Measurements from ENCODE around the gene SFMBT2.
"Not testable (repeated sequence)": the region's sequence is repeated elsewhere in the genome, so short reads cannot be mapped to it uniquely, and the experiment has no call there.

Gene SFMBT2

DNA sequence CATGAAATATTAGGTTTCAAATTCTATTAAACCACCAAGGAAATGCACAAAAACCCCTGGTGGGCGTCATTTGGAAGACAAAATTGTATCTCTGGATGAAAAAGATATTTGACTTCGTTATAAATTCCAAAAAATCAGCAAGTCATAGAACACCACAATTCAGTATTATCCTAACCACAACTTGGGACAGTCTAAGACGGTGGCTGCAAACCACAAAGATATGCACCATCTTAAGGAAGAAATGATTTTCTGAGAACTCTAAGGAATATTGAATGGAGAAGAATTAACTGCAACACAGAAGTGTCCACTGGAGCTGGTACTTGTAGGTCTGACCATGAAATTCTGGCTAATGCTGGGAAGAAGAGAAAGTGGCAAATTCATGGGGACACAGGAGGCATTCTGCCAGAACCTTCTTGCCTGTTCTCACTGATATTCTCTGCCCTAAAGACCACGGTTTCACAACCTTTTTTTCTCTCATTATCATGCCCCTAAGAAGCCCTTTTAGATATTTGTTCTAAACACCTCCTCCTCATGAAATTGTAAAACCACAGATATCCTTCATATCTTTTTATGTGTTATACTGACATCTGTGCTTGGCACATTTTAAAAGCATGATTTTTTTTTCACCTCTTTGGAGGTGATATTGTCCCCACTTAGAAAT lies 92.9 kb downstream of the SFMBT2 start:
- DNase-seq = no peak

GRCh38 chr10:7316839-7317238 lies 94.0 kb downstream of the SFMBT2 start:
- DNase-seq = no peak

- no peak for DNase-seq
Observed at GRCh38 chr10:7315906-7316305, 94.9 kb downstream of the SFMBT2 start.

- DNase-seq = no peak
Observed at GRCh38 chr10:7314170-7314569, 96.7 kb downstream of the SFMBT2 start.

DNA sequence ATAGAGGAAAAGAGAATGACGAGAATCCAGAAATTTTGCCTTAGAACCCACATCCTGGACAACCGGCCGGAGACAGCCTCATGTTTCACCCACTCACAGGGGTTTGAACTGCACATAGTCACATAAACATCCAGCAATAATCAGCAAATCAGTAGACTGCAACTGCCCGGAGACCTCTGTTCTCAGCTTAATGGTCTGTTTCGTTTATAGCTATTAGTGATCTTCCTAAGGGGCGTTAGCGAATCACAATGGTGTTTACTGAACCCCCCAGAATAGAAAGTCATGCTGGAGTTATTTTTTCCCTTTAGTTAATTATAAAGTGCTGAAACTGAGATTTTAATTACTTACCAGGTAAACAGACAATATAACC lies 98.4 kb downstream of the SFMBT2 start:
- DNase-seq = no peak

DNA sequence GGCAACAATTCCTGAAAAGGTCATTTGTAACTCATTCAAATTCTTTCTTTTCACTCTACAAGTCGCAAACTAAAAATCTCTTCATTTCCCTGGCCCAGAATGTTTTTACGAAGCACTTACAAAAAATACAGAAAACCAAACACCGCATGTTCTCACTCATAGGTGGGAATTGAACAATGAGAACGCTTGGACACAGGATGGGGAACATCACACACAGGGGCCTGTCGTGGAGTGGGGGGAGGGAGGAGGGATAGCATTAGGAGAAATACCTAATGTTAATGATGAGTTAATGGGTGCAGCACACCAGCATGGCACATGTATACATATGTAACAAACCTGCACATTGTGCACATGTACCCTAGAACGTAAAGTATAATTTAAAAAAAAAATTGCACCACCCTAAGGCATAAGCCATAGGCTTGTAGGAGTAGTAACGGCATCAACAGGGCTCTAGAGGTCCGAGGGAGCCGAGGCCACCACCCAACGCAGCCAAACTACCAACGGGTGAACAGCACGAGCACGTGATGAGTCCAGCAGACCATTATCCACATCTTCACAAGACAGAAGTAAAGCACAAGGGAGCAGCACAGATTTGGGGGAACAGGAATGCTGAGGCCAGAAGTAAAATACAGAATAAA lies 98.9 kb downstream of the SFMBT2 start:
- not testable (repeated sequence) for DNase-seq

- DNase-seq = no peak
Observed at GRCh38 chr10:7311218-7311849, 99.5 kb downstream of the SFMBT2 start.

- no peak for DNase-seq
Observed at GRCh38 chr10:7310076-7310475, 100.8 kb downstream of the SFMBT2 start.

DNA sequence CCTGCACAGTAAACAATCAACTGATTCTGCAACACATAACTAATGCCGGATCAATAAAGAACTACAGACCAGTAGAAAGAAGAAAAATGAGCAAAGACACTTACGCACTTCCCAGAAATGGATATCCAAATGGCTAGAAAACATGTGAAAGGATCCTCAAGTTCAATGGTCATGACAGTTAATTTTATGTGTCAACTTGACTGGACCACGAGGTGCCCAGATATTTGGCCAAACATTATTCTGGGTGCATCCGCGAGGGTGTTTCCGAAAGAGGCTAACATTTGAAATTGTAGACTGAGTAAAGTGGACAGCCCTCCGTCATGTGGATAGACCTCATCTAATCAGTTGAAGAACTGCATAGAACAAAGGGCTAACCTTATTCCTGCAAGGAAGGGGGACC lies 102.0 kb downstream of the SFMBT2 start:
- no peak for DNase-seq

GRCh38 chr10:7306616-7307015 lies 104.2 kb downstream of the SFMBT2 start:
- no peak for DNase-seq

- no peak for DNase-seq
Observed at GRCh38 chr10:7306147-7306546, 104.7 kb downstream of the SFMBT2 start.

DNA sequence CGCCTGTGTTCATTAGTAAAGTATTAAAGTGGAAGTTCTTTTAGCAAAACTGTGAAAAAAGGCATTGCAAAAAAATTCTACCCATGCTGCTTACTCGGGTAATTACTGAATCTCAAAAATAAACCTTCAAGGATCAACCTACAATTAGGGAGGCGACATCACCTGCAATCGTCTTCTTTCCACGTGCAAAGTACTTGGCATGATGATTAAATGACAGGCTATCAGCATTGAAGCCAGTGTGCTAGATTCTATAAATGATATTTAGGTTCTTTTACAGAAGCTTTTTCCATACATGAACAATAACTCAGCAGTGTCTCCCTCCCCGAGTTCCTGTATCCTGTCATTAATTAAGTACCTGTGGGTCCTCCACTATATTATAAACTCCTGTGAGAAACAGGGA lies 105.8 kb downstream of the SFMBT2 start:
- DNase-seq = no peak

DNA sequence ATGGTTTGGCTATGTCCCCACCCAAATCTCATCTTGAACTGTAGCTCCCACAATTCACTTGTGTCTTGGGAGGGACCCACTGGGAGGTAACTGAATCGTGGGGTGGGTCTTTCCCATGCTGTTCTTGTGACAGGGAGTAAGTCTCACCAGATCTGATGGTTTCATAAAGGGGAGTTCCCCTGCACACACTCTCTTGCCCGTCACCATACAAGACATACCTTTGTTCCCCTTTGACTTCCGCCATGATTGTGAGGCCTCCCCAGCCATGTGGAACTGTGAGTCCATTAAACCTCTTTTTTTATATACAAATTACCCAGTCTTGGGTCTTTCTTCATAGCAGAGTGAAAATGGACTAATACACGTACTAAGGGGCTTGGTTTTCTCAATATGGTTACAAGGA lies 106.7 kb downstream of the SFMBT2 start:
- no peak for DNase-seq

DNA sequence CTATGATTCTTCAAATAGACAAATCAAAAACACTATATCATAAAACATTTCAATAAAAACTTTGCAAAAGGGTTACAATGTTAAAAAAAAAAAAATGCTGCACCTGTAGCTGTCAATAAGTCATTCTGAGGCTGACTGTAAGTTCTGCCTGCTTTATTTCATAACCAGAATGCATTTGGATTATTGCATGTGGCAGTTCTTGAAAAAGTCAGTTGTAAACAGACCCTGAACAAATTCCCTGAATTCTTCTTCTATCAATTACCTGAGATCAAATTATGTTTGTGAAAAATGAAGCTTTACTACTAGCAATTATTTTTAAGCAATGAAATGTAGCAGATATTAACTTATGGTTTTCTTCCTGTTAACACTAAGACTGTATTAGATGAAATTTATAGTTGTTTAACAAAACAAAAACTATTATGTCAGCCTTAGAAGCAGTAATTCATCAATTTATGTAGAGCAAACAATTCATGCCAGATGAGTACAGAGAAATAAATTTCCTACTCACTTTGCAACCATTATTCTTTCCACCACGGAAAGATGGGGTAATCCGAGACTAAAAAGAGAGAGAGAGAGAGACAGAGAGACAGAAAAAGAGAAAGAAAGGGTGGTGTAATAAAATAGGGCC lies 107.8 kb downstream of the SFMBT2 start:
- no peak for DNase-seq

GRCh38 chr10:7302392-7302906 lies 108.4 kb downstream of the SFMBT2 start:
- no peak for DNase-seq

- no peak for DNase-seq
Observed at GRCh38 chr10:7301006-7301778, 109.6 kb downstream of the SFMBT2 start.

- no peak for DNase-seq
Observed at GRCh38 chr10:7300384-7300971, 110.4 kb downstream of the SFMBT2 start.

GRCh38 chr10:7299601-7300325 lies 111.1 kb downstream of the SFMBT2 start:
- DNase-seq = not testable (repeated sequence)

GRCh38 chr10:7298495-7298894 lies 112.3 kb downstream of the SFMBT2 start:
- DNase-seq = no peak

DNA sequence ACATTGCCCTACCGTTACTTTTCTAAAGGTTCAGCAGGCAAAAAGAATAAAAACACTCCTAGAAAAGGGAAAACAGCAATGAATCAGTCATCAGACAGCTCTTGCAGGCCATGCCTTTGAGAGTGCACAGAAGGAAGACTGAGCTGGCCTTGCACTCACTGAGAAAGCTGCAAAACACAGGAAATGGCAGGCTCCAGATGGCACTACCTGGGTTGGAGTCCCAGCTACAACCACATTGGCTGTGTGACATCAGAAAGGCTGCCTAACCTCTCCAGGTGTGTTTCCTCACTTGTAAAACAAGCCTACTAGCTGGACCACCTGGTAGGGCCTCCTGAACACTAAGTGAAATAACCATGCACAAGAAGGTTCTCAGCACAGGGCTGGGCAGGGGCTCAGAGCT lies 113.7 kb downstream of the SFMBT2 start:
- DNase-seq = no peak

DNA sequence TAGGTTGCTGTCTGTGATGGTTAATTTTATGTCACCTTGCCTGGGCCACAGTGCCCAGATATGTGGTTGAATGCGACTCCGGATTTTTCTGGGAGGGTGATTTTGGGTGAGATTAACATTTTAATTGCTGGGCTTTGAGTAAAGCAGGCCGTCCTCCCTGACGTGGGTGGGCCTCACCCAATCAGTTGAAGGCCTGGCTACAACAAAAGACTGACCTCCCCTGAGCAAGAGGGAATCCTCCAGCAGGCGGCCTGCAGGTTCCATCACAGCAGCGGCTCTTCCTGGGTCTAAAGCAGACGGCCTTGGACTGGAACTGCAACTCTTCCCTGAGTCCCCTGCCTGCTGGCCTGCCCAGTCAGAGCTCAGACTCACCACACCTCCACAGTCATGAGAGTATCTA lies 114.2 kb downstream of the SFMBT2 start:
- DNase-seq = no peak

- DNase-seq = no peak
Observed at GRCh38 chr10:7296076-7296475, 114.8 kb downstream of the SFMBT2 start.

All from activated T-cell treated with anti-CD3 and anti-CD28 coated beads for 4 hours (primary cell).